ENCODE measurements around the gene FER. TPM values are rescaled to one million over a fixed set of nuclear protein-coding genes. Genes with fewer than 3 reads are reported as not detected.
"Not testable (repeated sequence)": the region's sequence is repeated elsewhere in the genome, so short reads cannot be mapped to it uniquely, and the experiment has no call there.

The FER gene
- total RNA-seq, 2 experiments from 2014 or later: 14.2 to 15.9 TPM

- ATAC-seq (ENCODE audit: poor library complexity): no peak
- H3K4me1 Mint-ChIP-seq (ENCODE audit: low read depth): no peaks in the 10 kb centered on the region
- CTCF ChIA-PET: no interaction called here
Measured at GRCh38 chr5:109022056-109022455, 274.4 kb downstream of the FER start.

GRCh38 chr5:109025729-109026128 is 278.0 kb downstream of the FER start:
- H3K27me3 ChIP-seq (ENCODE audit: control insufficient read depth in 1 of 2, insufficient read depth in 2 of 2, low read length in 2 of 2); CTCF ChIA-PET; ATAC-seq (ENCODE audit: poor library complexity); H3K9me3 Mint-ChIP-seq; H3K36me3 ChIP-seq (ENCODE audit: insufficient read depth, low read length); H3K9me3 ChIP-seq (ENCODE audit: control insufficient read depth in 1 of 2, insufficient read depth in 1 of 2, low read length in 2 of 2); intact Hi-C loops (cut with DNase I, micrococcal nuclease); H3K27ac Mint-ChIP-seq; H3K27ac ChIP-seq (ENCODE audit: low read depth in 1 of 2, low read length in 2 of 2); H3K4me3 Mint-ChIP-seq; H3K27me3 Mint-ChIP-seq; H3K4me1 ChIP-seq (ENCODE audit: insufficient read depth, low read length); POLR2A ChIA-PET; H3K4me1 Mint-ChIP-seq (ENCODE audit: low read depth); H3K4me3 ChIP-seq (ENCODE audit: low read length); DNase-seq: not testable (repeated sequence)
- peaks cover 14% of the 10 kb centered on the region for H3K36me3 Mint-ChIP-seq (ENCODE audit: low read depth)

More at GRCh38 chr5:109022056-109022455, 274.4 kb downstream of the FER start:
- no peak for DNase-seq
- peaks cover 3% of the 10 kb centered on the region for H3K9me3 Mint-ChIP-seq
- no peak overlapping the region for H3K4me3 Mint-ChIP-seq
- POLR2A ChIA-PET: no interaction called here
- Histone ChIP-seq H3K4me1 (ENCODE audit: insufficient read depth, low read length) (no peaks in the 10 kb centered on the region), H3K36me3 (ENCODE audit: insufficient read depth, low read length) (no peaks in the 10 kb centered on the region), H3K27ac (ENCODE audit: low read depth in 1 of 2, low read length in 2 of 2) (no peak overlapping the region), H3K27me3 (ENCODE audit: control insufficient read depth in 1 of 2, insufficient read depth in 2 of 2, low read length in 2 of 2) (no peaks in the 10 kb centered on the region), H3K4me3 (ENCODE audit: low read length) (no peak overlapping the region), H3K9me3 (ENCODE audit: control insufficient read depth in 1 of 2, insufficient read depth in 1 of 2, low read length in 2 of 2) (no peaks in the 10 kb centered on the region)
- peaks cover 14% of the 10 kb centered on the region for H3K36me3 Mint-ChIP-seq (ENCODE audit: low read depth)
- intact Hi-C loops (cut with DNase I, micrococcal nuclease): no loop called here
- no peaks in the 10 kb centered on the region for H3K27me3 Mint-ChIP-seq
- TF ChIP-seq CTCF (IDR thresholded peaks at IDR 0.05): no peak
- no peak overlapping the region for H3K27ac Mint-ChIP-seq

- Mint-ChIP-seq H3K4me3 (no peak overlapping the region), H3K9me3 (peaks cover 3% of the 10 kb centered on the region), H3K4me1 (ENCODE audit: low read depth) (no peaks in the 10 kb centered on the region), H3K27me3 (no peaks in the 10 kb centered on the region), H3K36me3 (ENCODE audit: low read depth) (peaks cover 9% of the 10 kb centered on the region), H3K27ac (no peak overlapping the region)
- CTCF ChIA-PET: no interaction called here
- H3K9me3 ChIP-seq (ENCODE audit: control insufficient read depth in 1 of 2, insufficient read depth in 1 of 2, low read length in 2 of 2): no peaks in the 10 kb centered on the region
- no peak overlapping the region for H3K4me3 ChIP-seq (ENCODE audit: low read length)
- no peak overlapping the region for H3K27ac ChIP-seq (ENCODE audit: low read depth in 1 of 2, low read length in 2 of 2)
- intact Hi-C loops (cut with DNase I, micrococcal nuclease): no loop called here
- DNase-seq: no peak
- H3K36me3 ChIP-seq (ENCODE audit: insufficient read depth, low read length): no peaks in the 10 kb centered on the region
- no peaks in the 10 kb centered on the region for H3K4me1 ChIP-seq (ENCODE audit: insufficient read depth, low read length)
- no peak for ATAC-seq (ENCODE audit: poor library complexity)
- no peak for TF ChIP-seq CTCF (IDR thresholded peaks at IDR 0.05)
- POLR2A ChIA-PET: no interaction called here
- no peaks in the 10 kb centered on the region for H3K27me3 ChIP-seq (ENCODE audit: control insufficient read depth in 1 of 2, insufficient read depth in 2 of 2, low read length in 2 of 2)
Measured at GRCh38 chr5:109027983-109028607, 280.4 kb downstream of the FER start.
